Stimulated activated CD4-positive, alpha-beta T cell treated with anti-CD3 and anti-CD28 coated beads, Interleukin-2, amount 100 ng/mL, for 24 hours (primary cell): ENCODE data around the gene SLC49A4.

ENCODE experiments used
- DNase-seq, 2 donors: peaks; one replicate each; pipeline ENCODE4 v3.0.0-alpha.2; 2020

Gene SLC49A4

DNA sequence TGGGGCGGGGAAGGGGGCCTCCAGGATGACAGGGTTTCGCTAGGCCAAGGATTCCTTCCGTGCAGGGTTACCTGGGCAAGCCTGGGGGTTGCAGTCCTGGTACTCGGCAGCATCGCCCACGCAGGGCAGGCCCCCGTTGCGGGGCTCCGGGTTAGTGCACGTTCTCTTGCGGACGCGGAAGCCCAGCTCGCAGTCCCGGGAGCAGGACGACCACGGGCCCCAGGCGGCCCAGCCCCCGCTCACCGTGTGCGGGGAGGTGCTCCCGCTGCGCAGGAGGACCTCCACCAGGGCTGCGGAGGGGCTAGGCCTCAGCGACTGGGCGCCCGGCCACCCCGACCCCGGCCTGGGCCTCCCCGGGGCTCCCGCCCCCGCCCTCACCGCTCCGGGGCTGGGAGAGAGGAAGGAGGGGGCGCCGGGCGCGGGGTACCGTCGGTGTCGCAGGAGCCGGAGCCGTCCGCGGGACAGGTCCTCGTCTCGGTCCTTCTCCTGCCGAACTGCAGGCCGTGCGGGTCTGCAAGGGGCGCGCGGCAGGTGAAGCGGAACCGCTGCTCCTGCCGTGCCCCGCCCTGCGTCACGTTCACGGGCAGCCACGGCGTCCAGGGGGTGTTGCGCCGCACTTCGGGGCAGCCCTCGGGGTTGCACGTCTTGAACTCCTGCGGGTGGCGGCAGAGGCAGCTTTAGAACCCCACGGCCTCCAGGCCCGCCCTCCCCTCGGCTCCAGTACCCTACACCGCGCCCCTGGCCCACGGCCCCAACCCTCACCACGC is 118.1 kb downstream of the SLC49A4 start:
- DNase-seq = no peak

- no peak for DNase-seq
Observed at GRCh38 chr3:122913539-122914100, 118.8 kb downstream of the SLC49A4 start.

DNA sequence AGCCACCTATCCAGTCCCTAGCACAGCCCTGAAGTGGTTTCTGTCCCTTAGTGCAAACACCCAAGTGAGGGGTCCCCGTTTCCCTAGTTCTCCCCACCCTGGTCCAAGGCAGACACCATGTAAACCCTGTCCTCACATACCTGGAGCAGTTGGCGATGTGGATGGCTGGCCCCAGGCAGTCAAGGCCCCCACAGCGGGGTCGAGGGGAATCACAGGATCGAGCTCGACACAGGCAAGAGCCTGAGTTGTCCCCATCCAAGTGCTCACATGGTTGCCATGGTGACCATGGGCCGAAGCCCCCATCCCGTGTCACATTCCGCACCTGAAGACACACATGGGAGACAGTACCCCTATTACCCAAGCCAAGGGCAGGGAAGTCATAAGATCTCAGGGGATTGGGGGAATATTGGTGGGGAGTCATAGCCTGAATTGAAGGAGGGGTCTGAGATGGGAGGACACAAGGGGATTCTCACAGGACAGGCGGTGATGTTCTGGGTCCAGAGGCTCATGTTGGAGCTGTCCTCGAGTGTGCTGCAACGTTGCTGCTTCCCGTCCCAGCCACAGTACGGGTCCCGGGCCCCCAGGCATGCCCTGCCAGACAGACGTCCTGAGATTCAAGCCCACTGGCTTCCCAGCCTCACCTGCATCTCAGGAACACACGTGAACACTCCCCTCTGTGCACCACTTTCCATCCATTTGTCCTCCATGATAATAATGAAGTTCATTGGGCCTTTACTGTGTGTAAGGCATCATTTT is 120.6 kb downstream of the SLC49A4 start:
- no peak for DNase-seq

DNA sequence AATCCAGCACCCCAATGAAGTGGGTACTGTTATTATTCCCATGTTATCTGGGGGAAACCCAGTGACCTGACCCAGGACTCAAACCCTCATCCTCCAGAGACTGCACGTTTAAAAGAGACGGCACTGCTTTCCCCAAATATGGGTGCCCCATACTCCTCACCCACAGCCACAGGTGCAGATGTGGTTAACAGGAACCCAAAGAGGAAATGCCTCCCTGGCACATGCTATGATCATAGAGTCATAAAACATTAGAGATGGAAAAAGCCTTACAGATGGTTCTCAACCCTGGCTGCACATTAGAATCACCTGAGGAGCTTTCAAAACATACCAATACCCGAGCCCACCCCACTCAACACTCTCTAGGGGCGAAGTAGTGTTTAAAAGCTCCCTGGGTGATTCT is 121.2 kb downstream of the SLC49A4 start:
- no peak for DNase-seq

DNA sequence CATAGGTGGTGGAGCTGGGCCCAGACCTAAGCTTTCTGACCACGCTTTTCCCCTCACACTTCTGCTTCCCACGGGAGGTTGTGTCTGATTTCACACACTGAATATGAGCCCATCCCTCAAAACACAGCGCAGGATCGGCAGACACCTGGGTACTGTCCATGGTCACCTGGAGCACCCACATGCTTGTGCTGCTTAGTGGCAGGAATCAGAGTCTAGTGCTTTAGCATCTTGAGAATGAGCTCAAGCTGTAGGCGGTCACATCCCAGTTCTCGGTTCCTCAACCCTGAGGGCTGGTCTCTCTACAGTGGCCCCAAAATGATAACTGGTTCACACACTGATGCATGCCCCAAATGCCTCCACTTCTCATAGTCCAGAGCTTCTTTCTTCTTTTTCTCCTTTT is 121.7 kb downstream of the SLC49A4 start:
- no peak for DNase-seq

GRCh38 chr3:122917412-122917811 is 122.5 kb downstream of the SLC49A4 start:
- DNase-seq = no peak

- no peak for DNase-seq
Observed at GRCh38 chr3:122918576-122919290, 123.9 kb downstream of the SLC49A4 start.

GRCh38 chr3:122919291-122919610 is 124.4 kb downstream of the SLC49A4 start:
- DNase-seq = no peak

DNA sequence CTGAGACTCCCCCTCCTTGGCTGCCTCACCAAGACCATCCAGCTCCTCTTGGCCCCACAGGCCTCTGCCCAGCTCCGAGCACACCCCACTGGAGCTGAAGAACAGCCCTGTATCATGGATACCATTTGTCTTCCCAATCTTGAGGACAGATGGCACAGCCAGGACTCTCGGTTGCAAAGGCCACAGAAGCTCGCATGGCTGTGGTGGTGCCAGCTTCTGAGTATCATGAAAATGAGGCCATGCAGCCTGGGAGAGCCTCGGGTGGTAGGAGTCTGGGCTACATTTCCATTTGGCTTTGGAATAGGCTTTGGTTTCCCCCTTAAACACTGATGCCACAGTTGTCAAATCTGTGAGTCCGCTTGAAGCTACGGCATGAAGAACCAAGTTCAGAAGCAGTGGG is 126.1 kb downstream of the SLC49A4 start:
- DNase-seq = no peak

DNA sequence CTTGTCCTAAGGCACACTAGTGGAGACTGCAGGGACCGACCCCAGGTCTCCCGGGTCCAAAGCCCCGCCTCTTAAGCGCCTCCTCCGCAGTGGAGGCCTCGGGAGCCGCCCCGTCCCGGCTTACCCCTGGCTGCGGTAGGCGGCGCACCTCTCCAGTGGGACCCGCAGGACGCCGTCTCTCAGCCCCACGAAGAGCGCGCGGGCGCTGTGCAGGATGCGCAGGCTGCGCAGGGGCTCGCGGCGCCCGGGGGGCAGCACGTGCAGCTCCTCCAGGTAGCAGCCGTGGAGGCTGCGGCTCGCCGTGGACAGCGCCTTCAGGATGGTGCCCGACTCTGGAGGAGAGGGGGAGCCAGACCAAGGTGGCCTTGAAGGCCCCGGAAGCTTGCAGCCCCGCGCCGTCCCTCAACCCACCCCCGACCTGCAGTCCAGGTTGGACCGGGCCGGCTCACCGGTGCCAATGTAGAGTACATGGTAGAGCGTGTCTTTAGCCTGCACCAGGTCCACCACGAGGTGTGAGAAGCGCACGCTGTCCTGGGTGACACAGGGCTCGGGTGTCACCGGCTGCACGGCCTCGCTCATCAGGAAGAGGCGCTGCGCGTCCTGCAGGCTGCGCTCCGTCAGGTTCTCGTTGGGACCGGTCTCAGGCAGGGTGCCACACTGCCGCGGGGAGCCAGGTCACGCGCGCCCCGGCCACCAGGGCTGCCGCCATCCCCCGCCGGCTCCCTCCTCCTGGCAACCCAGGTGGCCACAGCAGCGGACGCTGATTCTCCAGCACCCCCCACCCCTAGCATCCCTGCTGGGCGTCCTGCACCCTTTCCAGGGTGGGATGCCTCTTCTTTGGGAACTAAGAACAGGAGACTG is 127.2 kb downstream of the SLC49A4 start:
- DNase-seq = peak in 1 of 2 donors; percentile 62

DNA sequence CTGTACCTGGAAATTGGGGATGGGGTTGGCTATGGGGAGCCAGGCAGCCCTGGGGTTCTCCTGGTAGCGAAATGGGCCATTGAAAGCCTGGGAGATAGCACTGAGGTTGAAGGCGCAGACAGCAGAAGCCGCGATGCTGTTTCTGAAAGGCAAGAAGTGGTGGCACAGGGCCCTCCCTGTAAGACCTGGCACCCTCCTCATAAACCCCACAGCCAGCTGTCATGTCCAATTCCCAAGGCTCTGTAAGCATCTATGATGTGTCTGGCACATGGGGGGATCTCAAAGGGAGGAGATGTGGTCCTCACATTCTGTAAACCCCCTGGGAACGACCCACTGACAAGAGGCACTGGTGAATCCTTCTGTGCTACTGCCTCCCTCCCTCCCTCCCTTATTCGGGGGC is 128.7 kb downstream of the SLC49A4 start:
- DNase-seq = no peak

DNA sequence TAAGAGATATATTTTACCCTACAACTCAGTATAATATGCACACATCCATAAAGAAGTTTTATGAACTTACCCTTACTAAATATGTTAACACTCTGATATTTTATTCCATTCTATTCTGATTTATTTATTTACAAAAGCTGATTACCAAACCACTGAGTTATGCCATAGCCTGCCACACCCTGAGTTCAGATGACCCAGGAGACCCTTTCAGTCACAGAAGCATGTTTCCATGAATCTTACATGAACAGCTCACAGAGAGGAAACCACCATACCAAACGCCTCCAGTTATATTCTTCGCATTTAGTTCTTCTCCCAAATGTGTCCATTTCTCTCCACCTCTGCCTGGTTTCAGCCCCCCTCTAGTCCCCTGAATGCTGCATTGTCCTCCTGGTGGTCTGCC is 129.2 kb downstream of the SLC49A4 start:
- no peak for DNase-seq

DNA sequence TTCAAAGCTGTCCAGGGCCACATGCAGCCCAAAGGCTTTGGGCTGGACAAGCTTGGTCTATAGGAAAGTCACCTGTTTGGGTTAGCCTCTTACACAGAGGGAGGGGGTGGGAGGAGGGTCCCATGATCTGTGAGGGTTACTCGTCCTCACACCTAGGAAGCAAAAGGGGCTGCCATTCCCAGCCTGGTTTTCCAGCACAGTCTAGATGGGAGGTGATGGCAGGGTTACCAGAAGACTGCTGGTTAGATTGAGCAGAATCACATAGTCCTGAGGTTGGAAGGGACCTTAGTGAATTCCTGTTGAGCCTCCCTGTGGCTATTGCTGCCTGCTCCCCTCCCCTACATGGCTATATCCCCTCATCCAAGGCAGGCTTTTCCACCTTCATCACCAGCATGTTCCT is 130.9 kb downstream of the SLC49A4 start:
- no peak for DNase-seq

DNA sequence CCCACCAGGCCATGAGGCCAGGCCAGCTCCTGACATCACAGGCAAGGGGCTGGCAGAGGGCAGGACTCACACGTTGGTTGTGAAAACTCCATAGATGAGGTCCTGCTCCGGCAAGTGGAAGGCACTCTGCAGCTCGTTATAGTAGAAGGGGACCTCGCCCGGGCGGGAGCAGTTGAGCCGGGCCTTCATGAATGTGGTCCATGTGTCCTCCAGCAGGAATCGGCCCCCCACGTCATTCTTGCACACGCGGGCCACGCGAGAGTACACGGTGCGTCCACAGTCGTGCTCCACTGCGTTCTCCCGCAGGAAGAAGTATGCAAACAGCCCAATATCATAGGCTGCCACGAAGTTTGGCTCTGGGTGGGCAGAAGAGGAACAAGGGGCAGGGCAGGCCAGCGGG is 131.5 kb downstream of the SLC49A4 start:
- DNase-seq = no peak

DNA sequence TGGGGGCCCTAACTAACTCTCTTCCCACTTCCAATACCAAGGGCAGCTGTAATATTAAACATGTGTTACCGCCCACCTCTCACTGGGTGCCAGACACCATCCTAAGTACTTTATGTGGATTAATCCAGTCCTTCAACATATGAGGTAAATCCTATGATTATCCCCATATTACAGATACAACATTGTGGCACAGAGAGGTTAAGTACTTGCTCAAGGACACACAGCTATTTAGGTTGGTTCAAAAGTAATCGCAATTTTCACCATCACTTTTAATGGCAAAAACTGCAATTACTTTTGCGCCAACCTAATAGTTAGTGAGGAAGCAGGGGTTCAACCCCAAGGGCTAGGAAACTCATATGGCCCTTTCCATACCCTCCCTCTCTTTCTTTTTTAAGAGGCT is 131.9 kb downstream of the SLC49A4 start:
- no peak for DNase-seq

DNA sequence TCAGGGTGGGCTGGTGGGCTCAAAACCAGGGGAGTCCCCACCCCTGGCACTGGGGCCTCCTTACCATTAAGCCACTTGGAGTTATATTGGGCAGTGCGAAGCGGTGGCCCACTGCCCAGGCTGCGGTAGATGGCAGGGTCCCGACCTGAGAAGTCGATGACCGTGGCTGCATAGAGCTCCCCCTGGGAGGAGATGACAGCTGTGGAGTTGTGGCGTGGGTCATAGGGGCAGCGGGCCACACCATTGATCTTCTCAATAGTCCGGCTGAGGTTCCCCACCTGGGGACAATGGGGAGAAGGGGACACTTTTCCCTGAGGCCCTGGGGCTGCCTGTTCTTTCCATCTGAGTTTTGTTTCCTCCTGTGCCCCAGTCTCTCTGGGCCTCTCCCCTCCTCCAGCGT is 132.9 kb downstream of the SLC49A4 start:
- no peak for DNase-seq

DNA sequence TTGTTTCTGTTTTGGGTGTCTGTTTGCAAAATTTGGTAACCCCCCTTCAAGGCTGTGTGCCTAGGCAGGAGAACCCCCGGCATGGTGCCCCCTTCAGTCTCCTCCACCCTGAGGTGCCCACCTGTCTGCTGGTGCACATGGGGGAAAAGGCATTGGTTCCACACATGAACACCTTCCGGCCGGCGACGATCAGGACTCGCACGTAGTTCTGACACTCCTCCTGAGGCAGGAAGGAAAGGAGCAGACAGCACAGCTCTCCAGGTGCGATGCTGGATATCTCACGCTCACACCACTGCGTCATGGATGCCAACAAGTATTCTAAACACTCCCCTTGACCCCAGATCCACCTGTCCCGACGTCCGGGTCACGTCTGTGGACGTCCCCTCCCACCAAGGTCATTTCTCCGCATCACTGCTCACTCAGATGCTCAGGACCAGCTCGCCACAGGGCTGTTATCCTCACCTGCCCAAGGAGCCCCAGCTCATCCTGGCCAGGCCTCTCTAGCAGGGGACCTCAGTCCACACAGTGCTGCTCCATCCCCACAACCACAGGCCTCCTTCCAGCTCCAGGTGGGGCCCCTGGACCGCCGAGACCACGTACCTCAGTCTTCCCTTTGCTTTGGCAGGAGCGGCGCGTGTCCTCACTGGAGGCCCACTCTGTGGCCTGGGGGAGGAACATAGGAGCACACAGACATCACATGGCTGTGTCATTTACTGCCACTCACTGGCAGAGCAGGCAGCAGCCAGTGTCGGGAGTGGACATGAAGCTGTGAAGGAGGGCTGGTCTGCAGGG is 133.7 kb downstream of the SLC49A4 start:
- no peak for DNase-seq

- no peak for DNase-seq
Observed at GRCh38 chr3:122929188-122930062, 134.6 kb downstream of the SLC49A4 start.

- DNase-seq = no peak
Observed at GRCh38 chr3:122930063-122930997, 135.5 kb downstream of the SLC49A4 start.
